Neural cell (in vitro differentiated cells): ENCODE data around the gene PCDH11X. TPM values are rescaled to one million over a fixed set of nuclear protein-coding genes. Genes with fewer than 3 reads are reported as not detected.

ENCODE experiments used
- polyA plus RNA-seq: library from polyadenylated mRNA; depleted of rRNA; stranded (reverse); fragments of >200 nt; gene quantifications from 2 replicates; pipeline ENCODE4 v1.2.3, GENCODE V29; 2014
- small RNA-seq, 3 experiments: library from RNA; depleted of rRNA; stranded (forward); fragments of <200 nt; gene quantifications; one replicate each; pipeline ENCODE3, GENCODE V24; 2012

Gene PCDH11X
- polyA plus RNA-seq, 1 donor from 2014 or later: 3.4 TPM

Small RNAs within 50 kb of the gene (small RNA-seq; reads per million reads assigned to genes)
- gene RNU2-26P: 0 to 0.73 (median 0.06) reads per million in 3 experiments
